Mesenchymal stem cell (in vitro differentiated cells and primary cell): ENCODE data around the gene NAP1L4.

Experiments
- DNase-seq: peaks from one replicate; pipeline ENCODE4 v3.0.0-alpha.2; 2013
- H2AFZ ChIP-seq: one replicate; pipeline ENCODE4 v1.6.1; 2013; ENCODE audit warnings: low read depth, mild to moderate bottlenecking, control low read depth, inconsistent platforms, low read length, moderate library complexity
- H2AK5ac ChIP-seq: 2 replicates; pipeline ENCODE4 v1.6.1; 2013; ENCODE audit warnings: low read length, moderate library complexity, mild to moderate bottlenecking, inconsistent platforms; ENCODE audit not compliant: severe bottlenecking
- H2BK120ac ChIP-seq: one replicate; pipeline ENCODE4 v1.6.1; 2013; ENCODE audit warnings: low read depth, mild to moderate bottlenecking, inconsistent platforms, low read length, moderate library complexity
- H2BK12ac ChIP-seq, 2 experiments: one replicate each; pipeline ENCODE4 v1.6.1; 2013; ENCODE audit warnings: inconsistent platforms in 2 of 2, low read length in 2 of 2, mild to moderate bottlenecking in 2 of 2, moderate library complexity in 2 of 2, control low read depth in 1 of 2
- H2BK15ac ChIP-seq: one replicate; pipeline ENCODE4 v1.6.1; 2013; ENCODE audit warnings: mild to moderate bottlenecking, low read depth, inconsistent platforms; ENCODE audit not compliant: poor library complexity, severe bottlenecking
- H2BK5ac ChIP-seq: 2 replicates; pipeline ENCODE4 v1.6.1; 2013; ENCODE audit warnings: low read depth, mild to moderate bottlenecking, low read length, control low read depth, inconsistent platforms; ENCODE audit not compliant: poor library complexity, severe bottlenecking
- H3K14ac ChIP-seq, 2 experiments: one replicate each; pipeline ENCODE4 v1.6.1; 2013; ENCODE audit warnings: inconsistent platforms in 2 of 2, low read length in 2 of 2, control low read depth in 1 of 2, mild to moderate bottlenecking in 1 of 2, moderate library complexity in 1 of 2
- H3K18ac ChIP-seq, 2 experiments: one replicate each; pipeline ENCODE4 v1.6.1; 2013; ENCODE audit warnings: inconsistent platforms in 2 of 2, low read length in 2 of 2, control low read depth in 1 of 2, low read depth in 1 of 2, mild to moderate bottlenecking in 1 of 2
- H3K23ac ChIP-seq, 2 experiments: one replicate each; pipeline ENCODE4 v1.6.1; 2013; ENCODE audit warnings: inconsistent platforms in 2 of 2, low read length in 2 of 2, mild to moderate bottlenecking in 2 of 2, moderate library complexity in 2 of 2, control low read depth in 1 of 2
- H3K27ac ChIP-seq: 2 replicates; pipeline ENCODE4 v1.5.1; 2013; ENCODE audit warnings: mild to moderate bottlenecking, moderate library complexity, low read length, control low read depth, inconsistent platforms; ENCODE audit not compliant: poor library complexity, severe bottlenecking
- H3K27me3 ChIP-seq, 2 experiments: 2 replicates each; pipeline versions ENCODE4 v1.6.1 to v1.7.0; 2013; ENCODE audit warnings: low read length in 2 of 2, mild to moderate bottlenecking in 2 of 2, moderate library complexity in 2 of 2, control low read depth in 1 of 2, inconsistent platforms in 1 of 2; ENCODE audit not compliant: control insufficient read depth in 1 of 2, insufficient read depth in 1 of 2
- H3K36me3 ChIP-seq, 2 experiments: 2 replicates each; pipeline versions ENCODE4 v1.6.1 to v1.7.0; 2013; ENCODE audit warnings: low read length in 2 of 2, control low read depth in 1 of 2, inconsistent platforms in 1 of 2, low read depth in 1 of 2, mild to moderate bottlenecking in 1 of 2; ENCODE audit not compliant: insufficient read depth in 2 of 2, control insufficient read depth in 1 of 2
- H3K4ac ChIP-seq, 2 experiments: one replicate each; pipeline ENCODE4 v1.6.1; 2013; ENCODE audit warnings: inconsistent platforms in 2 of 2, low read length in 2 of 2, mild to moderate bottlenecking in 2 of 2, moderate library complexity in 2 of 2, control low read depth in 1 of 2, low read depth in 1 of 2
- H3K4me1 ChIP-seq: 2 replicates; pipeline ENCODE4 v1.6.1; 2013; ENCODE audit warnings: low read depth, low read length, control low read depth; ENCODE audit not compliant: control insufficient read depth, insufficient read depth
- H3K4me2 ChIP-seq: 2 replicates; pipeline ENCODE4 v1.6.1; 2013; ENCODE audit warnings: low read length, mild to moderate bottlenecking, inconsistent platforms; ENCODE audit not compliant: poor library complexity, severe bottlenecking
- H3K4me3 ChIP-seq, 2 experiments: 2 replicates each; pipeline versions ENCODE4 v1.5.1 to v1.7.0; 2013; ENCODE audit warnings: low read length in 2 of 2, mild to moderate bottlenecking in 2 of 2, control low read depth in 1 of 2, low read depth in 1 of 2; ENCODE audit not compliant: insufficient read depth in 1 of 2
- H3K79me1 ChIP-seq: replicated peaks from 2 replicates; pipeline ENCODE4 v1.6.1; 2013; ENCODE audit warnings: mild to moderate bottlenecking, control low read depth, low read length, inconsistent platforms; ENCODE audit not compliant: poor library complexity, severe bottlenecking
- H3K9ac ChIP-seq: 2 replicates; pipeline ENCODE4 v1.7.0; 2013; ENCODE audit warnings: mild to moderate bottlenecking, low read length, moderate library complexity
- H3K9me3 ChIP-seq: 2 replicates; pipeline ENCODE4 v1.7.0; 2013; ENCODE audit warnings: mild to moderate bottlenecking, low read length; ENCODE audit not compliant: control insufficient read depth
- H4K8ac ChIP-seq: one replicate; pipeline ENCODE4 v1.6.1; 2013; ENCODE audit warnings: inconsistent platforms, mild to moderate bottlenecking, low read length, moderate library complexity
- H4K91ac ChIP-seq: one replicate; pipeline ENCODE4 v1.6.1; 2013; ENCODE audit warnings: mild to moderate bottlenecking, low read length, inconsistent platforms
- WGBS: methylation state at CpG from one replicate; pipeline ENCODE4 v1.1.7; 2013; ENCODE audit warnings: mixed read lengths; 5-methylcytosine and 5-hydroxymethylcytosine counted together

Gene NAP1L4

GRCh38 chr11:2995893-2996554 is 3.9 kb upstream of the NAP1L4 start:
- Histone ChIP-seq H3K4me3 (no peak overlapping the region), H3K18ac (no peak overlapping the region), H3K4ac (no peak overlapping the region), H2BK12ac (no peak overlapping the region), H2BK120ac (no peak overlapping the region), H3K4me2 (no peak overlapping the region), H2AFZ (no peak overlapping the region), H2AK5ac (peak overlapping the region; percentile 49), H3K27ac (no peak overlapping the region), H3K4me1 (peaks cover 23% of the 10 kb centered on the region), H3K14ac (no peak overlapping the region), H2BK15ac (no peak overlapping the region), H3K9ac (no peak overlapping the region), H3K36me3 (peaks cover 11 to 27% of the 10 kb centered on the region in 2 experiments), H4K91ac (no peak overlapping the region), H3K9me3 (no peaks in the 10 kb centered on the region), H3K79me1 (peaks cover 2% of the 10 kb centered on the region), H3K27me3 (no peaks in the 10 kb centered on the region), H3K23ac (no peak overlapping the region), H2BK5ac (no peak overlapping the region), H4K8ac (no peak overlapping the region)
- no peak for DNase-seq
- 90% methylated on average over 14 of the region's 14 CpGs for WGBS

GRCh38 chr11:2995031-2995561 is 3.0 kb upstream of the NAP1L4 start:
- DNase-seq = no peak
- H3K79me1 ChIP-seq = peaks cover 2% of the 10 kb centered on the region
- H3K4me3 ChIP-seq = no peak overlapping the region
- no peak overlapping the region for H2AFZ ChIP-seq
- no peak overlapping the region for H3K9ac ChIP-seq
- H2BK120ac ChIP-seq = no peak overlapping the region
- no peak overlapping the region for H2BK12ac ChIP-seq
- H2AK5ac ChIP-seq = no peak overlapping the region
- H2BK5ac ChIP-seq = no peak overlapping the region
- H4K8ac ChIP-seq = no peak overlapping the region
- H3K4me2 ChIP-seq = no peak overlapping the region
- H3K14ac ChIP-seq = no peak overlapping the region
- no peaks in the 10 kb centered on the region for H3K27me3 ChIP-seq
- WGBS = 93% methylated on average over 13 of the region's 13 CpGs
- H3K9me3 ChIP-seq = no peaks in the 10 kb centered on the region
- H2BK15ac ChIP-seq = no peak overlapping the region
- H3K27ac ChIP-seq = no peak overlapping the region
- H3K18ac ChIP-seq = no peak overlapping the region
- H4K91ac ChIP-seq = no peak overlapping the region
- no peak overlapping the region for H3K23ac ChIP-seq
- peaks cover 13% of the 10 kb centered on the region for H3K4me1 ChIP-seq
- H3K4ac ChIP-seq = no peak overlapping the region
- H3K36me3 ChIP-seq = peaks cover 6 to 18% of the 10 kb centered on the region in 2 experiments

- Histone ChIP-seq H3K9ac (no peak overlapping the region), H2BK5ac (no peak overlapping the region), H2BK120ac (no peak overlapping the region), H3K4me3 (no peak overlapping the region), H3K4me1 (peaks cover 11% of the 10 kb centered on the region), H3K9me3 (no peaks in the 10 kb centered on the region), H3K14ac (no peak overlapping the region), H3K4me2 (no peak overlapping the region), H3K18ac (no peak overlapping the region), H3K23ac (no peak overlapping the region), H2BK15ac (no peak overlapping the region), H4K91ac (no peak overlapping the region), H3K79me1 (peaks cover 2% of the 10 kb centered on the region), H3K27me3 (no peaks in the 10 kb centered on the region), H3K4ac (no peak overlapping the region), H3K27ac (no peak overlapping the region), H2BK12ac (no peak overlapping the region), H2AK5ac (no peak overlapping the region), H3K36me3 (peaks cover 4 to 10% of the 10 kb centered on the region in 2 experiments), H2AFZ (no peak overlapping the region), H4K8ac (no peak overlapping the region)
- WGBS = 94% methylated on average over 1 of the region's 4 CpGs
- no peak for DNase-seq
Observed at GRCh38 chr11:2994336-2994730, 2.2 kb upstream of the NAP1L4 start.

GRCh38 chr11:2992997-2993325 is 832 bp upstream of the NAP1L4 start:
- DNase-seq = no peak
- H3K23ac ChIP-seq = peak overlapping the region in 1 of 2 experiments; percentile 23
- peaks cover 0 to 6% of the 10 kb centered on the region in 2 experiments for H3K36me3 ChIP-seq
- H3K27ac ChIP-seq = no peak overlapping the region
- no peak overlapping the region for H2BK120ac ChIP-seq
- H2BK5ac ChIP-seq = no peak overlapping the region
- no peak overlapping the region for H4K91ac ChIP-seq
- peak overlapping the region; percentile 41 for H2AK5ac ChIP-seq
- H3K4me3 ChIP-seq = peak overlapping the region; percentile 74 to 95
- H3K18ac ChIP-seq = peak overlapping the region in 1 of 2 experiments; percentile 67
- peak overlapping the region in 1 of 2 experiments; percentile 18 for H2BK12ac ChIP-seq
- no peaks in the 10 kb centered on the region for H3K27me3 ChIP-seq
- H3K14ac ChIP-seq = no peak overlapping the region
- peak overlapping the region; percentile 67 for H3K4me2 ChIP-seq
- 43% methylated on average over 7 of the region's 7 CpGs for WGBS
- H3K4ac ChIP-seq = no peak overlapping the region
- H3K79me1 ChIP-seq = peaks cover 2% of the 10 kb centered on the region
- H3K4me1 ChIP-seq = peaks cover 11% of the 10 kb centered on the region
- H3K9ac ChIP-seq = peak overlapping the region; percentile 96
- peak overlapping the region; percentile 72 for H2AFZ ChIP-seq
- H2BK15ac ChIP-seq = no peak overlapping the region
- no peaks in the 10 kb centered on the region for H3K9me3 ChIP-seq
- peak overlapping the region; percentile 45 for H4K8ac ChIP-seq
